ENCODE measurements around the gene SEMA3B.

The SEMA3B gene

DNA sequence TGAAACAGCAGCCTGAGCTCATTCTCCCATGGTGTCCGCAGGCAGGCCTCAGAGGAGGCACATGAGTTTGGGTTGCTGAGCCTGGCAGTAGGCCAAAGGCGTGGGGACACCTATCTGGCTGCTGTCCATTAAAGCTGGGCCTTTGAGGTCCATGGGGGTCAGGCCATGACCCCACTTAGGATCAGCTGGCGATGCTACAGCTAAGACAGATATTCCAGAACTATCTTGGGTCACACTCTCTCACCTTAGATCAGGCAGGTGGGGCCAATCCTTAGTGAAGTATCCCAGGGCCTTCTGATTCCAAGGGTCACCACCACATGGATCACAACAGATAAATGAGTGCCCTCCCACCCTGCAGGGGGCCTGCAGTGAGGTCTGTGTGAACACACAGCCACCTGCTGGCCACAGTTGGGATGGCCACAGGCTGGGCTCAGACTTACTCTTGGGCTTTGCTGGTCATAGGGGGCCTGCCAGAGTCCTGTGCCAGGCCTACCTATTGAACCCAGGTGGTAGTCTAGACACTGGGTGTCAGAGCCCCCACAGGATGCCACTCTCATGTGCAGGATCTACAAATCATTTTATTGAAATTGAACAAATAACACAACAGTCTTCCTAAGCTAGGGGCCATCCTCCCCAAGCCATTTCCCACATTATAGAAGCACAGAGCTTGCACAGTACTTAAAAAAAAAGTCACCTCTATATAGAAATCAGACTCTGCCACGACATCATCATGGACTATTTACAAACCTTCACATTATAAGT, 55.6 kb downstream of the SEMA3B start:
- Mint-ChIP-seq H3K27ac (no peak overlapping the region), H3K36me3 (ENCODE audit: low read depth) (peaks cover 9% of the 10 kb centered on the region), H3K27me3 (ENCODE audit: low read depth) (no peaks in the 10 kb centered on the region), H3K9me3 (no peaks in the 10 kb centered on the region), H3K4me3 (peak overlapping the region; percentile 19), H3K4me1 (ENCODE audit: low read depth) (peaks cover 26% of the 10 kb centered on the region)

DNA sequence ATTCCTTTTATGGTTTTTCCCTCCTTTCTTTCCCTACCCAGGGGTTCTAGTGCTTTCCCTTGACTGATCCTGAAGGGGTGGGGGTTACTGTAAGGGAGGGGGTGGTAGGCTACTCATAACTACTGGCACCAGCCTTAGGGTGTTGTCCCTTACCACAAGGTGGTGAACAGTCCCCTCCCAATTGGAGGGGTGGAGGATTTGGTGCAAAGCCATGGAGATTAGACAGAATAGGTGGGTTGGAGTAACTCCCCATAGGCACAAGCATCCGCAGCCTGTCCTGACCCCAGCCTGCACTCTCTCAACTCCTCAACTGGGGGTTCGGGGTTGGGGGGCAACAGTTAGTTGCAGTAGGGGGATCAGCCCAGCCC, 56.1 kb downstream of the SEMA3B start:
- Mint-ChIP-seq H3K36me3 (ENCODE audit: low read depth) (peaks cover 11% of the 10 kb centered on the region), H3K9me3 (no peaks in the 10 kb centered on the region), H3K4me3 (no peak overlapping the region), H3K27ac (no peak overlapping the region), H3K27me3 (ENCODE audit: low read depth) (no peaks in the 10 kb centered on the region), H3K4me1 (ENCODE audit: low read depth) (peaks cover 25% of the 10 kb centered on the region)

DNA sequence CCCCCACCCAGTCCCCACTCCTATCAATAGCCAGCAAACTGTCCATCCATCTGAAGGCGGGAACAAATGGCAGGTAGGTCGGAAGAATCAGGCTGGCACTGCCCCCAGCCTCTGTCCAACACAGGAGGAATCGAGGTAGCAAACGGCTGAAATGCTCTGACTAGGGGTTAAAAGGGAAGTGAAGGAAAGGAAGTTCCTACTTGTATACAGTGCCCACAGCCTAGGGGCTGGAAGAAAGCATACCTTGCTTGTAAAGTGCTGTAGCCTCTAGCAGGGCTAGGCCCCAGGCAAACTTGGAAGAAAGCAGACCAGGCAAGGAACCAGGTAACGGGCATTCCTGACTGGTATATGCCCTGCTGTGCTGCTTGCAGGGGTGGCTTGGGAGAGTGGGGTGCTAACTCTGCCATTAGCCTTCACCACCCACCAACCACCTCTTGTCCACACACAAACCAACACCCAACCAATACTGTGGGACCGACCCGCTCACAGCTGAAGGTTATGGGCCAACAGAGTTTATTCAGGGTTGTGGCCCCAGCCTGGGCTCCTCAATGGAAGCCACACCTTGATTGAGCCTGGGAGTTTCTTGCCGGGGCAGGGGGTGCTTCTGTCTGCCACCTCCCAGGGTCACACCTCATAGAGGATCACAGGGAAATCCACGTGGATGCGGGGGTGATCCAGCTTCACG, 56.7 kb downstream of the SEMA3B start:
- Mint-ChIP-seq H3K27ac (no peak overlapping the region), H3K4me1 (ENCODE audit: low read depth) (peaks cover 20% of the 10 kb centered on the region), H3K4me3 (no peak overlapping the region), H3K36me3 (ENCODE audit: low read depth) (peaks cover 13% of the 10 kb centered on the region), H3K9me3 (no peaks in the 10 kb centered on the region), H3K27me3 (ENCODE audit: low read depth) (no peaks in the 10 kb centered on the region)

DNA sequence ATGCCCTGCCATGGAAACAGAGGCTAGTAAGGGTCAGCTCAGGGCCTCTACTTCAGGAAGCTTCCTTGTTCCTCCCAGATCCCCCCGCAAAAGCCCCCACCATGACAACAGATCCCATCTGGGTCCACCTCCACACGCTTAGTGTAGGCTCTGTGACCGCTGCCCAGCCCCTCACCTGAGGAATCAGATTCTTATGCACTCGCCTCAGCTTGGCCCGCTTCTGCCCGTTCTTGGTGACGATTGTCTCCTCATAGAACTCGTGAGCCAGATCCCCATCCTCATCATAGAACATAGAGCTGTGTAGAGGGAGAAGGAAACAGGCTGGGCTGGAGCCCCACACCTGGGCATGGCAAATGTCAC, 57.2 kb downstream of the SEMA3B start:
- no peaks in the 10 kb centered on the region for H3K27me3 Mint-ChIP-seq (ENCODE audit: low read depth)
- no peak overlapping the region for H3K4me3 Mint-ChIP-seq
- H3K27ac Mint-ChIP-seq, result no peak overlapping the region
- H3K36me3 Mint-ChIP-seq (ENCODE audit: low read depth), result peaks cover 17% of the 10 kb centered on the region
- H3K4me1 Mint-ChIP-seq (ENCODE audit: low read depth), result peaks cover 18% of the 10 kb centered on the region
- H3K9me3 Mint-ChIP-seq, result no peaks in the 10 kb centered on the region

DNA sequence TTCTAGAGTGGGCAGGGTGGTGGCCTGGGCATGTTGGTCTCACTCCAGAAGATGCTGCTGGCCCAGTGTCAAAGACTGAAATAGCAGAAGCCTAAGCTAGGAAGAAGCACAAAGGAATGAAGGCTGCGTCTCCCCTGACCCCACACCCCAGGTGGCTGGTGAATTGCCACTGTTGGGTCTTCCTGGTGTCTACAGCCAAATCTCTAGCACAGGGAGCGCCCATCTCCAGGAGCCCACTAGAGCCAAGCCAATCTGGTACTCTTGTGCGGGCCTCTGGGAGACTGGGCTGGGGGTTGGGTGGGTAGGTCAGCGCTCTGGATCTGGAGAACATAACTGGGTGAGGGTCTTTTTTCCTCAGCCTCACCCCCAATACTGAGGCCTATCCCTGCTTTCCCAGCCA, 58.2 kb downstream of the SEMA3B start:
- Mint-ChIP-seq H3K36me3 (ENCODE audit: low read depth) (peaks cover 21% of the 10 kb centered on the region), H3K27me3 (ENCODE audit: low read depth) (no peaks in the 10 kb centered on the region), H3K4me3 (peak overlapping the region; percentile 80), H3K27ac (peak overlapping the region; percentile 63), H3K4me1 (ENCODE audit: low read depth) (peaks cover 18% of the 10 kb centered on the region), H3K9me3 (no peaks in the 10 kb centered on the region)
